Neural progenitor cell (in vitro differentiated cells): ENCODE results near the gene CATSPERZ.

Source experiments
- EZH2 ChIP-seq: fragments of 200-600 bp; sonication (generic); IDR thresholded peaks from 2 replicates; pipeline ENCODE4 v1.6.1; 2017; ENCODE audit warnings: antibody characterized with exemption, mild to moderate bottlenecking, moderate library complexity
- EZH2phosphoT487 ChIP-seq: fragments of 200-600 bp; sonication (generic); IDR thresholded peaks from 2 replicates; pipeline ENCODE4 v1.6.1; 2017; ENCODE audit warnings: antibody characterized with exemption
- TF ChIP-seq, protein P1 (sequence below): fragments of 200-600 bp; sonication (generic); IDR thresholded peaks from 2 replicates; pipeline ENCODE4 v1.5.1; 2017; ENCODE audit warnings: antibody characterized with exemption, mild to moderate bottlenecking

DNA sequence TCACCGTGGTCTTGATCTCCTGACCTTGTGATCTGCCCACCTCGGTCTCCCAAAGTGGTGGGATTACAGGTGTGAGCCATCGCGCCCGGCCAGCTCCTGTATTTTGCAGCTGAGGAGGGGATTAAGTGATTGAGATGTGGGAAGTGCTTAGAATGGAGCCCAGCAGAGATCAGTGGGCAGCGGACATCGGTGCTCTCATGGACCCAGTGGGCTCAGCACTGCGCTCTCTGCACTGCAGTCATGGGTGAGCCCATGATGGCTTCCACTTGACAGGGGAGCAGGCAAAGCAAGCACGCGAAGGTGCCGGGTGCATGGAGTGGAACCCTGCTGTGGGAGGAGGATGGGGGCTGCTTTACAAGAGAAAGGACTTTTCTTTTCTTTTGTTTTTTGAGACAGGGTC is 30.7 kb downstream of the CATSPERZ start:
- TF ChIP-seq, protein P1, sequence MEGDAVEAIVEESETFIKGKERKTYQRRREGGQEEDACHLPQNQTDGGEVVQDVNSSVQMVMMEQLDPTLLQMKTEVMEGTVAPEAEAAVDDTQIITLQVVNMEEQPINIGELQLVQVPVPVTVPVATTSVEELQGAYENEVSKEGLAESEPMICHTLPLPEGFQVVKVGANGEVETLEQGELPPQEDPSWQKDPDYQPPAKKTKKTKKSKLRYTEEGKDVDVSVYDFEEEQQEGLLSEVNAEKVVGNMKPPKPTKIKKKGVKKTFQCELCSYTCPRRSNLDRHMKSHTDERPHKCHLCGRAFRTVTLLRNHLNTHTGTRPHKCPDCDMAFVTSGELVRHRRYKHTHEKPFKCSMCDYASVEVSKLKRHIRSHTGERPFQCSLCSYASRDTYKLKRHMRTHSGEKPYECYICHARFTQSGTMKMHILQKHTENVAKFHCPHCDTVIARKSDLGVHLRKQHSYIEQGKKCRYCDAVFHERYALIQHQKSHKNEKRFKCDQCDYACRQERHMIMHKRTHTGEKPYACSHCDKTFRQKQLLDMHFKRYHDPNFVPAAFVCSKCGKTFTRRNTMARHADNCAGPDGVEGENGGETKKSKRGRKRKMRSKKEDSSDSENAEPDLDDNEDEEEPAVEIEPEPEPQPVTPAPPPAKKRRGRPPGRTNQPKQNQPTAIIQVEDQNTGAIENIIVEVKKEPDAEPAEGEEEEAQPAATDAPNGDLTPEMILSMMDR, result no peak
- TF ChIP-seq EZH2, result no peak
- TF ChIP-seq EZH2phosphoT487, result no peak
